A549 (cell line): ENCODE results near the gene TXNL4A. TPM values are rescaled to one million over a fixed set of nuclear protein-coding genes. Genes with fewer than 3 reads are reported as not detected.
"Not testable (repeated sequence)": the region's sequence is repeated elsewhere in the genome, so short reads cannot be mapped to it uniquely, and the experiment has no call there.

Source experiments
- ATAC-seq, 2 experiments: fragments of 200-7000 bp in 1 of 2; fragments of >200 bp in 1 of 2; cut with Nextera tagmentation in 1 of 2; cut with Tn5 transposase in 1 of 2; 3 replicates each; pipeline versions ENCODE4 v1.8.0 to v1.9.1; 2018 to 2020; ENCODE audit warnings: mild to moderate bottlenecking in 1 of 2, moderate library complexity in 1 of 2
- CTCF ChIA-PET: fragments of 300-600 bp; sonication (Branson Sonifier 250); formaldehyde crosslinking; extraction: SDS; loops from one replicate; lab custom pipeline; 2021; ENCODE audit warnings: antibody characterized with exemption, inconsistent platforms; lab: Yijun Ruan, JAX
- POLR2A ChIA-PET: fragments of 350-600 bp; formaldehyde crosslinking; extraction: SDS; loops from one replicate; lab custom pipeline; 2021; ENCODE audit warnings: antibody characterized with exemption, inconsistent platforms; lab: Yijun Ruan, JAX
- DNase-seq, 2 experiments: peaks; one replicate each; pipeline versions ENCODE4 v3.0.0 to v3.0.0-alpha.2; 2011 to 2016; ENCODE audit warnings: low read depth in 1 of 2, low spot score in 1 of 2
- FAIRE-seq: peaks from 2 replicates; lab custom pipeline; 2011; peaks lifted over from hg19 to GRCh38; lab: Jason Lieb, UNC
- H3K27ac ChIP-seq, 2 experiments: fragments of >200 bp; sonication (Bioruptor Twin); formaldehyde crosslinking; 3 replicates each; pipeline ENCODE4 v1.5.1; 2016 to 2017
- H3K4me1 ChIP-seq: fragments of >200 bp; sonication (Bioruptor Twin); formaldehyde crosslinking; 3 replicates; pipeline ENCODE4 v1.6.1; 2016
- H3K4me2 ChIP-seq: fragments of >200 bp; sonication (Bioruptor Twin); formaldehyde crosslinking; 3 replicates; pipeline ENCODE4 v1.6.1; 2016
- H3K4me3 ChIP-seq: fragments of >200 bp; sonication (Bioruptor Twin); formaldehyde crosslinking; 3 replicates; pipeline ENCODE4 v1.5.1; 2016
- H3K9me3 ChIP-seq: fragments of >200 bp; sonication (Bioruptor Twin); formaldehyde crosslinking; 3 replicates; pipeline ENCODE4 v1.6.1; 2016
- BHLHE40 ChIP-seq: IDR thresholded peaks from 2 replicates; pipeline ENCODE4 v1.6.1; 2012; ENCODE audit warnings: low read depth, low read length, inconsistent platforms
- CHD2 ChIP-seq: fragments of 150-350 bp; IDR thresholded peaks from 2 replicates; pipeline ENCODE4 v1.6.1; 2014; ENCODE audit warnings: low read length; ENCODE audit not compliant: partially characterized antibody
- EP300 ChIP-seq, 2 experiments: fragments of >200 bp; sonication (Bioruptor Twin); formaldehyde crosslinking; IDR thresholded peaks; 2 replicates in 1 of 2; 3 replicates in 1 of 2; pipeline ENCODE4 v1.6.1; 2016 to 2017
- ESRRA ChIP-seq: fragments of 150-350 bp; IDR thresholded peaks from 2 replicates; pipeline ENCODE4 v1.6.1; 2014; ENCODE audit warnings: mild to moderate bottlenecking, low read length, borderline replicate concordance
- FOSB ChIP-seq: fragments of 250-450 bp; sonication (Bioruptor Pico); IDR thresholded peaks from 2 replicates; pipeline ENCODE4 v1.5.0; 2020; ENCODE audit warnings: mild to moderate bottlenecking, moderate library complexity
- GATA3 ChIP-seq: IDR thresholded peaks from 2 replicates; pipeline ENCODE4 v1.6.1; 2012; ENCODE audit warnings: borderline replicate concordance
- JUN ChIP-seq, 2 experiments: fragments of >200 bp; sonication (Bioruptor Twin); formaldehyde crosslinking; IDR thresholded peaks; 2 replicates in 1 of 2; 3 replicates in 1 of 2; pipeline ENCODE4 v1.6.1; 2016 to 2017
- KDM5A ChIP-seq: fragments of 200-600 bp; sonication (generic); IDR thresholded peaks from 2 replicates; pipeline ENCODE4 v1.6.1; 2016; ENCODE audit warnings: antibody characterized with exemption, mild to moderate bottlenecking
- MAX ChIP-seq: IDR thresholded peaks from 2 replicates; pipeline ENCODE4 v1.6.1; 2012
- MYC ChIP-seq: IDR thresholded peaks from 2 replicates; pipeline ENCODE4 v1.6.1; 2012; ENCODE audit warnings: mild to moderate bottlenecking, inconsistent platforms, low read length, improper control_type of control experiment, borderline replicate concordance
- PBX3 ChIP-seq: IDR thresholded peaks from 2 replicates; pipeline ENCODE4 v1.6.1; 2012
- PHF8 ChIP-seq: fragments of 200-600 bp; sonication (generic); IDR thresholded peaks from 2 replicates; pipeline ENCODE4 v1.6.1; 2016; ENCODE audit warnings: low read depth, mild to moderate bottlenecking, antibody characterized with exemption, moderate library complexity, borderline replicate concordance
- POLR2A ChIP-seq: IDR thresholded peaks from 2 replicates; pipeline ENCODE4 v1.6.1; 2012; ENCODE audit warnings: mild to moderate bottlenecking, low read length
- RAD21 ChIP-seq, 2 experiments: fragments of >200 bp in 1 of 2; sonication (Bioruptor Twin) in 1 of 2; formaldehyde crosslinking in 1 of 2; IDR thresholded peaks in 1 of 2; conservative IDR thresholded peaks in 1 of 2; 2 replicates in 1 of 2; 3 replicates in 1 of 2; pipeline ENCODE4 v1.6.1; 2012 to 2018; ENCODE audit warnings: inconsistent platforms in 1 of 2
- SMC3 ChIP-seq: fragments of >200 bp; sonication (Bioruptor Twin); formaldehyde crosslinking; IDR thresholded peaks from 3 replicates; pipeline ENCODE4 v1.6.1; 2018; ENCODE audit warnings: inconsistent platforms
- SREBF2 ChIP-seq: fragments of 450-650 bp; IDR thresholded peaks from 2 replicates; pipeline ENCODE4 v1.6.1; 2014; ENCODE audit warnings: mild to moderate bottlenecking, moderate library complexity
- TP53 ChIP-seq: fragments of 250-450 bp; sonication (Bioruptor Pico); IDR thresholded peaks from 2 replicates; pipeline ENCODE4 v1.5.0; 2021; ENCODE audit warnings: mild to moderate bottlenecking, moderate library complexity
- USF2 ChIP-seq: fragments of 450-650 bp; IDR thresholded peaks from 2 replicates; pipeline ENCODE4 v1.6.1; 2014; ENCODE audit warnings: antibody characterized with exemption
- ZFP36 ChIP-seq: fragments of 450-650 bp; IDR thresholded peaks from 2 replicates; pipeline ENCODE4 v1.6.1; 2014; ENCODE audit warnings: borderline replicate concordance; ENCODE audit not compliant: partially characterized antibody
- WGBS: methylation state at CpG from one replicate; pipeline ENCODE4 v1.1.6; 2017; ENCODE audit errors: missing lambda C conversion rate; 5-methylcytosine and 5-hydroxymethylcytosine counted together
- polyA plus RNA-seq, 4 experiments: library from polyadenylated mRNA; depleted of rRNA in 3 of 4; stranded (reverse); fragments of >200 nt; fragmentation: RNase III in 1 of 4; extraction: RNeasy Plus Mini Kit Qiagen cat#74134 plus additional on column Dnase treatment in 1 of 4; gene quantifications; 2 replicates in 3 of 4; 3 replicates in 1 of 4; pipeline ENCODE4 v1.2.3, GENCODE V29; 2011 to 2017
- TF ChIP-seq, protein P1 (sequence below): IDR thresholded peaks from 2 replicates; pipeline ENCODE4 v1.6.1; 2012; ENCODE audit warnings: low read depth, borderline replicate concordance
- TF ChIP-seq, protein P2 (sequence below): fragments of 250-450 bp; sonication (Bioruptor Pico); IDR thresholded peaks from 2 replicates; pipeline ENCODE4 v1.5.0; 2021; ENCODE audit warnings: mild to moderate bottlenecking, moderate library complexity, borderline replicate concordance

Gene TXNL4A
- polyA plus RNA-seq, 2 of the 4 experiments (the other 2 are of a cell fraction) = 99.6 to 139 TPM

GRCh38 chr18:80034068-80034851 lies 45.9 kb upstream of the TXNL4A start, which contains the start of gene RBFA (continued):
- 0 out of 2 replicates have a peak, but pooled peaks have one; percentile 9 for TF ChIP-seq PBX3
- TF ChIP-seq RAD21 (conservative IDR thresholded peaks at IDR 0.05 in 1 of 2, IDR thresholded peaks at IDR 0.05 in 1 of 2) = peak in 1 of 2 experiments; percentile 23; a peak in 1 of 5 replicates
- TF ChIP-seq MYC = peak; percentile 89

GRCh38 chr18:80033181-80034067 lies 45.1 kb upstream of the TXNL4A start:
- peaks cover 5% of the 10 kb centered on the region; the same call in 1 of the 3 replicates for H3K4me1 ChIP-seq
- DNase-seq (peak; percentile 16 to 64), ATAC-seq (peak; percentile 88 to 90), FAIRE-seq (no peak)
- H3K4me3 ChIP-seq = peak overlapping the region; percentile 60
- TF ChIP-seq MAX (peak; percentile 81), CHD2 (no peak), JUN (IDR thresholded peaks at IDR 0.05) (peak in 1 of 2 experiments; percentile 26; a peak in 1 of 5 replicates), POLR2A (peak; percentile 20), SREBF2 (no peak), PHF8 (peak; percentile 61; the same call in 1 of the 2 replicates), FOSB (CRISPR knock-in tag) (no peak)
- TF ChIP-seq, protein P1, sequence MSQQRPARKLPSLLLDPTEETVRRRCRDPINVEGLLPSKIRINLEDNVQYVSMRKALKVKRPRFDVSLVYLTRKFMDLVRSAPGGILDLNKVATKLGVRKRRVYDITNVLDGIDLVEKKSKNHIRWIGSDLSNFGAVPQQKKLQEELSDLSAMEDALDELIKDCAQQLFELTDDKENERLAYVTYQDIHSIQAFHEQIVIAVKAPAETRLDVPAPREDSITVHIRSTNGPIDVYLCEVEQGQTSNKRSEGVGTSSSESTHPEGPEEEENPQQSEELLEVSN = peak; percentile 35; the same call in 1 of the 2 replicates
- ChIA-PET CTCF (interaction anchor here (1.0 to 1.8 kb wide), 2 partner anchors 13 to 71 kb away, joined by 3 to 4 read pairs; no protein-coding TSS in a partner anchor), POLR2A (interaction anchor here (0.6 to 2.9 kb wide), 8 partner anchors 13 to 354 kb away, joined by 3 to 8 read pairs (median 4); partner anchors contain the start of gene ADNP2)
- H3K9me3 ChIP-seq = no peaks in the 10 kb centered on the region
- WGBS = 35% methylated on average over 13 of the region's 90 CpGs
- peak overlapping the region; percentile 59 to 96 for H3K27ac ChIP-seq
- H3K4me2 ChIP-seq = peak overlapping the region; percentile 79

- TF ChIP-seq SREBF2 = no peak
- no peak for TF ChIP-seq TP53
- H3K4me1 ChIP-seq = no peaks in the 10 kb centered on the region
- no peak overlapping the region for H3K4me2 ChIP-seq
- H3K4me3 ChIP-seq = no peak overlapping the region
- CTCF ChIA-PET = no interaction called here
- ATAC-seq (no peak), FAIRE-seq (no peak), DNase-seq (no peak)
- WGBS = 92% methylated on average over 1 of the region's 1 CpG
- no peaks in the 10 kb centered on the region for H3K9me3 ChIP-seq
- POLR2A ChIA-PET = no interaction called here
- H3K27ac ChIP-seq = no peak overlapping the region
These were observed 41.3 kb upstream of the TXNL4A start for GRCh38 chr18:80029690-80030089.

DNA sequence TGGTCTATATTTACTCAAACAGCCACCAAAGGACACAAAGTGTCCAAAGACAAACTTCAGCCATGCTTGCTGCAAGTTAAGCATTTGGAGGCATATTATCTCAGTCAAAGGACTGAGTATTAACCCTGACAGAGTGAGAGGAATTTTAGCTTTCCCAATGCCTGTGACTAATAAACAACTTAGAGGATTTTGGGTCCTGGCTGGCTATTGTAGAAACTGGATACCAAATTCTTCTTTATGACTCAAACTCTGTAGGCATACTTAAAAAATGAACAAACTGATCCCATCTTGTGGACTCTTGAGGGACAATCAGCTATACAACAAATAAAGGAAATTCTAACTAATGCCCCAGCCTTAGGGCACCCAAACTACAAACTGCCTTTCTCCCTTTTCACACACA lies 39.4 kb upstream of the TXNL4A start:
- H3K4me1 ChIP-seq, DNase-seq, CTCF ChIA-PET, FAIRE-seq, H3K4me3 ChIP-seq, POLR2A ChIA-PET, ATAC-seq, H3K27ac ChIP-seq, H3K4me2 ChIP-seq, H3K9me3 ChIP-seq: not testable (repeated sequence)

GRCh38 chr18:80026363-80026762 lies 38.0 kb upstream of the TXNL4A start:
- DNase-seq = no peak
- ChIA-PET CTCF (no interaction called here), POLR2A (no interaction called here)
- FAIRE-seq = no peak
- no peak for ATAC-seq
- 47% methylated on average over 7 of the region's 7 CpGs for WGBS
- Histone ChIP-seq H3K4me1 (no peaks in the 10 kb centered on the region), H3K4me2 (no peak overlapping the region), H3K4me3 (no peak overlapping the region), H3K9me3 (peaks cover 9% of the 10 kb centered on the region), H3K27ac (no peak overlapping the region)
- TF ChIP-seq ESRRA (no peak), GATA3 (no peak), KDM5A (no peak), ZFP36 (no peak), EP300 (IDR thresholded peaks at IDR 0.05) (no peak), USF2 (no peak), FOSB (CRISPR knock-in tag) (no peak), SMC3 (no peak), BHLHE40 (no peak)
- TF ChIP-seq, protein P2, sequence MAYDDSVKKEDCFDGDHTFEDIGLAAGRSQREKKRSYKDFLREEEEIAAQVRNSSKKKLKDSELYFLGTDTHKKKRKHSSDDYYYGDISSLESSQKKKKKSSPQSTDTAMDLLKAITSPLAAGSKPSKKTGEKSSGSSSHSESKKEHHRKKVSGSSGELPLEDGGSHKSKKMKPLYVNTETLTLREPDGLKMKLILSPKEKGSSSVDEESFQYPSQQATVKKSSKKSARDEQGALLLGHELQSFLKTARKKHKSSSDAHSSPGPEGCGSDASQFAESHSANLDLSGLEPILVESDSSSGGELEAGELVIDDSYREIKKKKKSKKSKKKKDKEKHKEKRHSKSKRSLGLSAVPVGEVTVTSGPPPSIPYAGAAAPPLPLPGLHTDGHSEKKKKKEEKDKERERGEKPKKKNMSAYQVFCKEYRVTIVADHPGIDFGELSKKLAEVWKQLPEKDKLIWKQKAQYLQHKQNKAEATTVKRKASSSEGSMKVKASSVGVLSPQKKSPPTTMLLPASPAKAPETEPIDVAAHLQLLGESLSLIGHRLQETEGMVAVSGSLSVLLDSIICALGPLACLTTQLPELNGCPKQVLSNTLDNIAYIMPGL (CRISPR knock-in tag) = no peak
